Common myeloid progenitor, CD34-positive (primary cell): ENCODE data around the gene GLMP. TPM values are rescaled to one million over a fixed set of nuclear protein-coding genes. Genes with fewer than 3 reads are reported as not detected.

Experiments
- CTCF ChIA-PET: fragments of 350-600 bp; sonication (Branson Sonifier 250); formaldehyde crosslinking; loops from one replicate; lab custom pipeline; 2021; ENCODE audit warnings: antibody characterized with exemption; lab: Charles Lee
- POLR2A ChIA-PET: fragments of 350-600 bp; sonication (Branson Sonifier 250); formaldehyde crosslinking; loops from one replicate; lab custom pipeline; 2021; ENCODE audit warnings: antibody characterized with exemption; lab: Charles Lee
- DNase-seq, 3 donors: peaks; one replicate each; pipeline versions ENCODE4 v3.0.0 to v3.0.0-alpha.2; 2013
- H3K27ac ChIP-seq, 2 experiments: 1 replicate in 1 of 2; 2 replicates in 1 of 2; pipeline ENCODE4 v1.7.0; 2013; ENCODE audit warnings: inconsistent platforms in 2 of 2, low read length in 2 of 2, mild to moderate bottlenecking in 2 of 2, low read depth in 1 of 2, moderate library complexity in 1 of 2; ENCODE audit not compliant: severe bottlenecking in 2 of 2, insufficient read depth in 1 of 2, poor library complexity in 1 of 2
- H3K27me3 ChIP-seq, 5 experiments: replicated peaks in 2 of 5; 1 replicate in 3 of 5; 2 replicates in 2 of 5; pipeline versions ENCODE4 v1.6.1 to v1.7.0; 2013; ENCODE audit warnings: low read length in 4 of 5, mild to moderate bottlenecking in 2 of 5, moderate library complexity in 2 of 5, inconsistent platforms in 1 of 5; ENCODE audit not compliant: insufficient read depth in 5 of 5, control insufficient read depth in 4 of 5
- H3K36me3 ChIP-seq, 4 experiments: 1 replicate in 2 of 4; 2 replicates in 2 of 4; pipeline versions ENCODE4 v1.6.1 to v1.7.0; 2013; ENCODE audit warnings: low read length in 3 of 4, control low read depth in 1 of 4, mild to moderate bottlenecking in 1 of 4; ENCODE audit not compliant: control insufficient read depth in 4 of 4, insufficient read depth in 4 of 4
- H3K4me1 ChIP-seq, 4 experiments: 1 replicate in 3 of 4; 2 replicates in 1 of 4; pipeline versions ENCODE4 v1.6.1 to v1.7.1; 2013; ENCODE audit warnings: low read length in 3 of 4, mild to moderate bottlenecking in 3 of 4, control low read depth in 1 of 4, inconsistent platforms in 1 of 4, moderate library complexity in 1 of 4; ENCODE audit not compliant: control insufficient read depth in 4 of 4, insufficient read depth in 4 of 4; ENCODE audit errors: control extremely low read depth in 1 of 4
- H3K4me3 ChIP-seq, 7 experiments: 1 replicate in 4 of 7; 2 replicates in 3 of 7; pipeline versions ENCODE4 v1.5.1 to v1.7.0; 2013; ENCODE audit warnings: mild to moderate bottlenecking in 7 of 7, low read length in 6 of 7, moderate library complexity in 6 of 7, inconsistent platforms in 2 of 7, low read depth in 2 of 7, control low read depth in 1 of 7; ENCODE audit not compliant: insufficient read depth in 4 of 7, control insufficient read depth in 1 of 7; ENCODE audit errors: extremely low read depth in 1 of 7
- H3K9me3 ChIP-seq, 5 experiments: 1 replicate in 4 of 5; 2 replicates in 1 of 5; pipeline versions ENCODE4 v1.6.1 to v1.7.1; 2013; ENCODE audit warnings: low read length in 4 of 5, mild to moderate bottlenecking in 2 of 5, inconsistent platforms in 1 of 5, low read depth in 1 of 5, moderate library complexity in 1 of 5; ENCODE audit not compliant: control insufficient read depth in 4 of 5, insufficient read depth in 2 of 5; ENCODE audit errors: control extremely low read depth in 1 of 5
- WGBS: methylation state at CpG from one replicate; pipeline ENCODE4 v1.1.5; 2013; ENCODE audit not compliant: insufficient coverage; 5-methylcytosine and 5-hydroxymethylcytosine counted together
- polyA plus RNA-seq: library from polyadenylated mRNA; unstranded; fragments of 120-200 nt; gene quantifications from one replicate; pipeline ENCODE4 v1.2.1, GENCODE V29; 2013

Gene GLMP
- polyA plus RNA-seq, result 34.2 TPM

- Histone ChIP-seq H3K4me3 (peak within 1 kb of the TSS; percentile 51 to 89 (median 75)), H3K4me1 (peaks cover 9 to 26% (median 18%) of the 10 kb centered on the region in 4 experiments), H3K9me3 (no peaks in the 10 kb centered on the region), H3K27me3 (no peaks in the 10 kb centered on the region), H3K27ac (peak within 1 kb of the TSS in 1 of 2 experiments; percentile 69), H3K36me3 (peaks cover 0 to 31% (median 7%) of the 10 kb centered on the region in 4 experiments)
- ChIA-PET CTCF (interaction anchor here (1.0 kb wide), 1 partner anchor 12 kb away, joined by 3 read pairs; the partner anchor contains the start of gene SMG5), POLR2A (no interaction called here)
- peak; percentile 39 to 73 (median 62) for DNase-seq
- 0% methylated on average over 15 of the region's 17 CpGs for WGBS
Observed at GRCh38 chr1:156295391-156295947, at the start of gene GLMP. Gene GLMP (minus strand): TSS chr1:156295679. CDS start chr1:156295645, 34 bp downstream.

- DNase-seq, result no peak
- H3K4me1 ChIP-seq, result no peaks in the 10 kb centered on the region
- H3K27ac ChIP-seq, result no peak overlapping the region
- H3K4me3 ChIP-seq, result no peak overlapping the region
- peaks cover 0 to 9% (median 0%) of the 10 kb centered on the region in 5 experiments for H3K27me3 ChIP-seq
- H3K9me3 ChIP-seq, result no peaks in the 10 kb centered on the region
- no peaks in the 10 kb centered on the region for H3K36me3 ChIP-seq
- CTCF ChIA-PET, result interaction anchor here (0.6 to 1.1 kb wide), 7 partner anchors 9 to 258 kb away, joined by 3 to 7 read pairs (median 3); no protein-coding TSS in a partner anchor
- POLR2A ChIA-PET, result no interaction called here
- 100% methylated on average over 1 of the region's 3 CpGs for WGBS
Observed at GRCh38 chr1:156344409-156344808, 48.9 kb upstream of the GLMP start.

- Histone ChIP-seq H3K36me3 (no peaks in the 10 kb centered on the region), H3K27ac (no peak overlapping the region), H3K4me1 (peaks cover under 1 to 4% (median 2%) of the 10 kb centered on the region in 4 experiments), H3K4me3 (no peak overlapping the region), H3K9me3 (no peaks in the 10 kb centered on the region), H3K27me3 (peaks cover 0 to 6% (median 0%) of the 10 kb centered on the region in 5 experiments)
- WGBS, result no CpG with 5 or more reads among the region's 1 CpG
- ChIA-PET POLR2A (interaction anchor here (0.6 kb wide), 1 partner anchor 10 kb away, joined by 6 read pairs; no protein-coding TSS in a partner anchor), CTCF (interaction anchor here (1.0 to 1.2 kb wide), 2 partner anchors 14 to 59 kb away, joined by 3 read pairs; no protein-coding TSS in a partner anchor)
- DNase-seq, result peak in 1 of 3 donors; percentile 15
Observed at GRCh38 chr1:156342166-156342955, 46.9 kb upstream of the GLMP start.

- POLR2A ChIA-PET, result no interaction called here
- Histone ChIP-seq H3K4me1 (peaks cover 6 to 22% (median 17%) of the 10 kb centered on the region in 4 experiments), H3K27ac (peak within 1 kb of the TSS; percentile 50 to 86), H3K36me3 (peaks cover 8 to 25% (median 18%) of the 10 kb centered on the region in 4 experiments), H3K4me3 (peak within 1 kb of the TSS; percentile 73 to 98 (median 92)), H3K27me3 (no peaks in the 10 kb centered on the region), H3K9me3 (no peaks in the 10 kb centered on the region)
- CTCF ChIA-PET, result interaction anchor here (1.2 to 1.3 kb wide), 3 partner anchors 8 to 60 kb away, joined by 3 to 5 read pairs (median 3); no protein-coding TSS in a partner anchor
- under 1% methylated on average over 37 of the region's 47 CpGs for WGBS
- DNase-seq, result peak; percentile 100
Observed at GRCh38 chr1:156338180-156338976, 42.9 kb upstream of the GLMP start, which contains the start of the genes CCT3 and TSACC. Gene CCT3 (minus strand): TSS chr1:156338292. CDS start chr1:156338184, 108 bp downstream. Gene TSACC (plus strand): TSS chr1:156338526. CDS start chr1:156339758, 1,232 bp downstream.

- peak overlapping the region; percentile 50 to 86 for H3K27ac ChIP-seq
- DNase-seq, result no peak
- peak overlapping the region; percentile 73 to 98 (median 92) for H3K4me3 ChIP-seq
- ChIA-PET CTCF (interaction anchor here (1.2 to 1.4 kb wide), 4 partner anchors 9 to 60 kb away, joined by 3 to 5 read pairs (median 3); no protein-coding TSS in a partner anchor), POLR2A (no interaction called here)
- H3K9me3 ChIP-seq, result no peaks in the 10 kb centered on the region
- no peaks in the 10 kb centered on the region for H3K27me3 ChIP-seq
- peaks cover 6 to 22% (median 17%) of the 10 kb centered on the region in 4 experiments for H3K4me1 ChIP-seq
- WGBS, result 0% methylated on average over 14 of the region's 14 CpGs
- peaks cover 8 to 28% (median 20%) of the 10 kb centered on the region in 4 experiments for H3K36me3 ChIP-seq
Observed at GRCh38 chr1:156337888-156338179, 42.4 kb upstream of the GLMP start.

- Histone ChIP-seq H3K9me3 (no peaks in the 10 kb centered on the region), H3K4me1 (peaks cover 6 to 22% (median 17%) of the 10 kb centered on the region in 4 experiments), H3K36me3 (peaks cover 13 to 34% (median 22%) of the 10 kb centered on the region in 4 experiments), H3K4me3 (peak overlapping the region; percentile 73 to 98 (median 92)), H3K27ac (peak overlapping the region; percentile 50 to 86), H3K27me3 (no peaks in the 10 kb centered on the region)
- DNase-seq, result peak in 1 of 3 donors; percentile 20
- CTCF ChIA-PET, result interaction anchor here (0.8 to 2.4 kb wide), 7 partner anchors 9 to 59 kb away, joined by 3 to 15 read pairs (median 3); no protein-coding TSS in a partner anchor
- POLR2A ChIA-PET, result no interaction called here
- 55% methylated on average over 28 of the region's 34 CpGs for WGBS
Observed at GRCh38 chr1:156337052-156337887, 41.8 kb upstream of the GLMP start.
